ENCODE measurements around the gene RPS15. TPM values are rescaled to one million over a fixed set of nuclear protein-coding genes. Genes with fewer than 3 reads are reported as not detected.

RPS15 gene
- total and polyA plus RNA-seq, 9 of the 15 experiments (the other 6 are each of a cell fraction or from before 2014, with no cell fraction given), result 605 to 2,791 (median 957) TPM

GRCh38 chr19:1408300-1409203, 29.6 kb upstream of the RPS15 start (continued):
- TF ChIP-seq MGA (IDR thresholded peaks at IDR 0.05), result peak; percentile 69
- peak; percentile 4 for TF ChIP-seq HMGN3 (IDR thresholded peaks at IDR 0.05; ENCODE audit: borderline replicate concordance, extremely low read depth, insufficient read length, low read depth, low read length)
- TF ChIP-seq EP300 (IDR thresholded peaks at IDR 0.05; ENCODE audit: low read length), result no peak
- peak in 1 of 2 experiments; percentile 21; a peak in 1 of 4 replicates for TF ChIP-seq SIN3A (IDR thresholded peaks at IDR 0.05; ENCODE audit: borderline replicate concordance in 2 of 2, control insufficient read depth in 1 of 2, low read depth in 2 of 2, low read length in 2 of 2)
- no peak for TF ChIP-seq NCOA1 (IDR thresholded peaks at IDR 0.05; ENCODE audit: low read depth)
- TF ChIP-seq POLR2G (IDR thresholded peaks at IDR 0.05; ENCODE audit: low read depth, low read length), result peak; percentile 71
- 0 out of 2 replicates have a peak, but pooled peaks have one; percentile 46 for TF ChIP-seq ATF6 (CRISPR knock-in tag; IDR thresholded peaks at IDR 0.05)
- TF ChIP-seq ZNF830 (CRISPR knock-in tag; IDR thresholded peaks at IDR 0.05), result 0 out of 2 replicates have a peak, but pooled peaks have one; percentile 37
- TF ChIP-seq PRPF4 (IDR thresholded peaks at IDR 0.05; ENCODE audit: insufficient read depth, low read depth, low read length, poor library complexity, severe bottlenecking), result peak; percentile 59
- no peak for TF ChIP-seq ATF4 (CRISPR knock-in tag; IDR thresholded peaks at IDR 0.05)

Measured in K562 (cell line).